ENCODE measurements around the gene PCDHB11. TPM values are rescaled to one million over a fixed set of nuclear protein-coding genes. Genes with fewer than 3 reads are reported as not detected.
"Not testable (repeated sequence)": the region's sequence is repeated elsewhere in the genome, so short reads cannot be mapped to it uniquely, and the experiment has no call there.

The PCDHB11 gene
- 10 to 100 TPM in 1 of 2 donors, 1 to 10 TPM in 1; 8.1 to 15.3 TPM for total RNA-seq
- 1 to 10 TPM; 2.9 to 4.7 TPM for polyA plus RNA-seq
- long read RNA-seq, donor 1, full-length matches to known transcripts = 4 of 4 reads
- long read RNA-seq, donor 1, partial matches to known transcripts = 0 of 4 reads
- long read RNA-seq, donor 1, other reads (novel, unspliced or antisense) = 0 of 4 reads
- long read RNA-seq, donor 2 = 0 reads

- intact Hi-C loops (cut with DNase I) = no loop called here
- H3K36me3 ChIP-seq (ENCODE audit: control insufficient read depth in 1 of 2, insufficient read depth in 2 of 2, low read length in 1 of 2) = no peaks in the 10 kb centered on the region
- peaks cover 24% of the 10 kb centered on the region for H3K9me3 ChIP-seq (ENCODE audit: control insufficient read depth, low read length)
- no peak within 1 kb of the TSS for H3K27ac ChIP-seq (ENCODE audit: low read depth in 1 of 2, low read length in 2 of 2)
- H3K4me1 ChIP-seq (ENCODE audit: control insufficient read depth in 1 of 2, insufficient read depth in 2 of 2, low read length in 2 of 2) = no peaks in the 10 kb centered on the region
- H3K4me3 ChIP-seq (ENCODE audit: low read length in 2 of 2) = peak within 1 kb of the TSS; percentile 16 to 26
- DNase-seq (no peak), ATAC-seq (ENCODE audit: low FRiP score) (no peak)
- no peaks in the 10 kb centered on the region for H3K27me3 ChIP-seq (ENCODE audit: control insufficient read depth in 1 of 2, insufficient read depth in 2 of 2, low read length in 1 of 2)
- 20 to 33% methylated on average over 21 of the region's 21 CpGs for WGBS, 2 donors
Observed at GRCh38 chr5:141199359-141200235, at the start of gene PCDHB11. PCDHB11 (plus strand) TSS chr5:141199627; CDS start chr5:141199775, 148 bp downstream.

- WGBS, 2 donors = 6 to 12% methylated on average over 18 of the region's 18 CpGs
- peaks cover 6% of the 10 kb centered on the region for H3K9me3 ChIP-seq (ENCODE audit: control insufficient read depth, low read length)
- no peak within 1 kb of the TSS for H3K27ac ChIP-seq (ENCODE audit: low read depth in 1 of 2, low read length in 2 of 2)
- intact Hi-C loops (cut with DNase I) = no loop called here
- H3K36me3 ChIP-seq (ENCODE audit: control insufficient read depth in 1 of 2, insufficient read depth in 2 of 2, low read length in 1 of 2) = no peaks in the 10 kb centered on the region
- H3K27me3 ChIP-seq (ENCODE audit: control insufficient read depth in 1 of 2, insufficient read depth in 2 of 2, low read length in 1 of 2) = no peaks in the 10 kb centered on the region
- ATAC-seq (ENCODE audit: low FRiP score) = no peak
- H3K4me3 ChIP-seq (ENCODE audit: low read length in 2 of 2) = peak within 1 kb of the TSS in 1 of 2 donors; percentile 15
- no peak for DNase-seq
- H3K4me1 ChIP-seq (ENCODE audit: control insufficient read depth in 1 of 2, insufficient read depth in 2 of 2, low read length in 2 of 2) = no peaks in the 10 kb centered on the region
Observed at GRCh38 chr5:141149812-141150211, 49.6 kb upstream of the PCDHB11 start, which contains the start of gene PCDHB6. PCDHB6 (plus strand) TSS chr5:141150057; CDS start chr5:141150258, 201 bp downstream.

GRCh38 chr5:141150224-141150992 is 49.0 kb upstream of the PCDHB11 start:
- Histone ChIP-seq H3K27ac (ENCODE audit: low read depth in 1 of 2, low read length in 2 of 2) (no peak overlapping the region), H3K36me3 (ENCODE audit: control insufficient read depth in 1 of 2, insufficient read depth in 2 of 2, low read length in 1 of 2) (no peaks in the 10 kb centered on the region), H3K4me3 (ENCODE audit: low read length in 2 of 2) (peak overlapping the region in 1 of 2 donors; percentile 15), H3K27me3 (ENCODE audit: control insufficient read depth in 1 of 2, insufficient read depth in 2 of 2, low read length in 1 of 2) (no peaks in the 10 kb centered on the region), H3K9me3 (ENCODE audit: control insufficient read depth, low read length) (peaks cover 8% of the 10 kb centered on the region), H3K4me1 (ENCODE audit: control insufficient read depth in 1 of 2, insufficient read depth in 2 of 2, low read length in 2 of 2) (no peaks in the 10 kb centered on the region)
- ATAC-seq (ENCODE audit: low FRiP score) (no peak), DNase-seq (no peak)
- 27 to 38% methylated on average over 33 of the region's 33 CpGs for WGBS, 2 donors
- intact Hi-C loops (cut with DNase I) = no loop called here

GRCh38 chr5:141150993-141151325 is 48.5 kb upstream of the PCDHB11 start:
- no peak for DNase-seq
- H3K9me3 ChIP-seq (ENCODE audit: control insufficient read depth, low read length) = peaks cover 9% of the 10 kb centered on the region
- 25 to 35% methylated on average over 13 of the region's 13 CpGs for WGBS, 2 donors

GRCh38 chr5:141151632-141152031 is 47.8 kb upstream of the PCDHB11 start:
- WGBS, 2 donors = 27 to 34% methylated on average over 22 to 40 of the region's 41 CpGs
- intact Hi-C loops (cut with DNase I); ATAC-seq (ENCODE audit: low FRiP score): not testable (repeated sequence)

More at GRCh38 chr5:141150993-141151325, 48.5 kb upstream of the PCDHB11 start:
- no peak for ATAC-seq (ENCODE audit: low FRiP score)
- H3K27ac ChIP-seq (ENCODE audit: low read depth in 1 of 2, low read length in 2 of 2) = no peak overlapping the region
- H3K4me1 ChIP-seq (ENCODE audit: control insufficient read depth in 1 of 2, insufficient read depth in 2 of 2, low read length in 2 of 2) = no peaks in the 10 kb centered on the region
- H3K4me3 ChIP-seq (ENCODE audit: low read length in 2 of 2) = no peak overlapping the region
- no peaks in the 10 kb centered on the region for H3K36me3 ChIP-seq (ENCODE audit: control insufficient read depth in 1 of 2, insufficient read depth in 2 of 2, low read length in 1 of 2)
- intact Hi-C loops (cut with DNase I) = no loop called here
- H3K27me3 ChIP-seq (ENCODE audit: control insufficient read depth in 1 of 2, insufficient read depth in 2 of 2, low read length in 1 of 2) = no peaks in the 10 kb centered on the region

GRCh38 chr5:141152096-141152495 is 47.3 kb upstream of the PCDHB11 start:
- H3K4me3 ChIP-seq (ENCODE audit: low read length in 2 of 2); H3K27ac ChIP-seq (ENCODE audit: low read depth in 1 of 2, low read length in 2 of 2); ATAC-seq (ENCODE audit: low FRiP score); H3K4me1 ChIP-seq (ENCODE audit: control insufficient read depth in 1 of 2, insufficient read depth in 2 of 2, low read length in 2 of 2); H3K27me3 ChIP-seq (ENCODE audit: control insufficient read depth in 1 of 2, insufficient read depth in 2 of 2, low read length in 1 of 2); DNase-seq; intact Hi-C loops (cut with DNase I); H3K36me3 ChIP-seq (ENCODE audit: control insufficient read depth in 1 of 2, insufficient read depth in 2 of 2, low read length in 1 of 2): not testable (repeated sequence)
- 18 to 24% methylated on average over 31 to 36 of the region's 36 CpGs for WGBS, 2 donors
- H3K9me3 ChIP-seq (ENCODE audit: control insufficient read depth, low read length) = peaks cover 13% of the 10 kb centered on the region

More at GRCh38 chr5:141151632-141152031, 47.8 kb upstream of the PCDHB11 start:
- H3K36me3 ChIP-seq (ENCODE audit: control insufficient read depth in 1 of 2, insufficient read depth in 2 of 2, low read length in 1 of 2); H3K27me3 ChIP-seq (ENCODE audit: control insufficient read depth in 1 of 2, insufficient read depth in 2 of 2, low read length in 1 of 2); H3K27ac ChIP-seq (ENCODE audit: low read depth in 1 of 2, low read length in 2 of 2); DNase-seq; H3K4me1 ChIP-seq (ENCODE audit: control insufficient read depth in 1 of 2, insufficient read depth in 2 of 2, low read length in 2 of 2); H3K4me3 ChIP-seq (ENCODE audit: low read length in 2 of 2): not testable (repeated sequence)
- H3K9me3 ChIP-seq (ENCODE audit: control insufficient read depth, low read length) = peaks cover 11% of the 10 kb centered on the region

- Histone ChIP-seq H3K4me1 (ENCODE audit: control insufficient read depth in 1 of 2, insufficient read depth in 2 of 2, low read length in 2 of 2) (no peaks in the 10 kb centered on the region), H3K4me3 (ENCODE audit: low read length in 2 of 2) (peak overlapping the region in 1 of 2 donors; percentile 14), H3K9me3 (ENCODE audit: control insufficient read depth, low read length) (peaks cover 19% of the 10 kb centered on the region), H3K27me3 (ENCODE audit: control insufficient read depth in 1 of 2, insufficient read depth in 2 of 2, low read length in 1 of 2) (no peaks in the 10 kb centered on the region), H3K36me3 (ENCODE audit: control insufficient read depth in 1 of 2, insufficient read depth in 2 of 2, low read length in 1 of 2) (no peaks in the 10 kb centered on the region), H3K27ac (ENCODE audit: low read depth in 1 of 2, low read length in 2 of 2) (no peak overlapping the region)
- DNase-seq (no peak), ATAC-seq (ENCODE audit: low FRiP score) (no peak)
- 19 to 31% methylated on average over 21 of the region's 21 CpGs for WGBS, 2 donors
- intact Hi-C loops (cut with DNase I) = no loop called here
Observed at GRCh38 chr5:141155540-141156374, 43.7 kb upstream of the PCDHB11 start.

- H3K27ac ChIP-seq (ENCODE audit: low read depth in 1 of 2, low read length in 2 of 2); H3K27me3 ChIP-seq (ENCODE audit: control insufficient read depth in 1 of 2, insufficient read depth in 2 of 2, low read length in 1 of 2); H3K4me1 ChIP-seq (ENCODE audit: control insufficient read depth in 1 of 2, insufficient read depth in 2 of 2, low read length in 2 of 2); DNase-seq; H3K4me3 ChIP-seq (ENCODE audit: low read length in 2 of 2); ATAC-seq (ENCODE audit: low FRiP score); H3K36me3 ChIP-seq (ENCODE audit: control insufficient read depth in 1 of 2, insufficient read depth in 2 of 2, low read length in 1 of 2); intact Hi-C loops (cut with DNase I): not testable (repeated sequence)
- peaks cover 15% of the 10 kb centered on the region for H3K9me3 ChIP-seq (ENCODE audit: control insufficient read depth, low read length)
- WGBS, 2 donors = 21 to 32% methylated on average over 36 to 38 of the region's 38 CpGs
Observed at GRCh38 chr5:141157356-141157755, 42.1 kb upstream of the PCDHB11 start.
